Thoracic aorta (tissue), 2 donors: ENCODE data around the gene XRRA1. TPM values are rescaled to one million over a fixed set of nuclear protein-coding genes. Genes with fewer than 3 reads are reported as not detected.

Experiments used
- ATAC-seq: fragments of 150-250 bp; one replicate; pipeline ENCODE4 v1.8.0; 2017; ENCODE audit warnings: low read depth; ENCODE audit not compliant: insufficient number of reproducible peaks, low FRiP score
- DNase-seq: peaks from one replicate; pipeline ENCODE4 v3.0.0-alpha.2; 2020; ENCODE audit warnings: low spot score
- H3K27ac ChIP-seq, 2 donors: fragments of 200-600 bp; sonication (generic); 1 replicate in 1 of 2; 2 replicates in 1 of 2; pipeline ENCODE4 v1.5.1; 2016; ENCODE audit warnings: mild to moderate bottlenecking in 2 of 2, moderate library complexity in 2 of 2
- H3K27me3 ChIP-seq: fragments of 200-600 bp; sonication (generic); replicated peaks from 2 replicates; pipeline ENCODE4 v1.6.0; 2016; ENCODE audit warnings: mild to moderate bottlenecking; ENCODE audit not compliant: insufficient read depth
- H3K36me3 ChIP-seq: fragments of 200-600 bp; sonication (generic); one replicate; pipeline ENCODE4 v1.5.1; 2016
- H3K4me1 ChIP-seq, 2 donors: fragments of 200-600 bp; sonication (generic); 1 replicate in 1 of 2; 2 replicates in 1 of 2; pipeline versions ENCODE4 v1.5.1 to v1.6.0; 2016; ENCODE audit warnings: low read depth in 2 of 2, mild to moderate bottlenecking in 1 of 2; ENCODE audit not compliant: control insufficient read depth in 1 of 2
- H3K4me3 ChIP-seq: fragments of 200-600 bp; sonication (generic); 2 replicates; pipeline ENCODE4 v1.5.1; 2016; ENCODE audit warnings: mild to moderate bottlenecking
- H3K9me3 ChIP-seq: fragments of 200-600 bp; sonication (generic); 2 replicates; pipeline ENCODE4 v1.5.1; 2016
- total RNA-seq, 2 donors: library from RNA; depleted of rRNA; stranded (reverse); fragments of >200 nt; gene quantifications; one replicate each; pipeline versions ENCODE4 v1.1.0 to v1.2.3, GENCODE V29; 2016
- TF ChIP-seq, protein P1 (sequence below): fragments of 200-600 bp; sonication (generic); IDR thresholded peaks from one replicate; pipeline ENCODE4 v1.5.1; 2019; ENCODE audit warnings: antibody characterized with exemption

The XRRA1 gene
- total RNA-seq, 2 donors from 2014 or later: 13.1 to 106 TPM

DNA sequence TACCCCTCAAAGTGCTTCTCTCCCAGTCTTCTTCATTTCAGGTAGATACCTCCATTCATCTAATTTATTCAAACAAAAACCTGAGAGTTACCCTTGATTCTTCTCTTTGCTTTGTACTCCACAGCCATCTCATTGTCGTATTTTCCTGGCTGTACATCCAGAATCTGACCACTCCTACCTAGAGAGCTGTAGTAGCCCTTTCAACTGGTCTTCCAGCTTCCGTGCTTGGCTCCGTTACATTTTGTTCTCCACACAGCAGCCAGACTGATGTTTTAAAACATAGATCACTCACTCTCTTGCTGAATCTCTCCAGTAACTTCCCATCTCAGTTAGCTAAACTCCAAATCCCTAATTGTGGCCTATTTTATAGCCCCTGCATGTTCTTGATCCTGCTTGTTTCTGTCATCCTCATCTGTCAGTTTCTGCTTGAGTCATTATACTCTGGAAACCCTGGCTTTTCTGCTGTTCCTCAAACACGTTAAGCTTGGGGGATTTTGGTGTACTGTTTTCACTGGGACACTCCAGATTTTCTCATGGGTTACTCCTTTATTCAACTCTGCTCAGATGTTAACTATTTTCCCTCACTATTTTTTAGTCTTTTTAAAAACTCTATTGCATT, 7.6 kb upstream of the XRRA1 start:
- TF ChIP-seq, protein P1, sequence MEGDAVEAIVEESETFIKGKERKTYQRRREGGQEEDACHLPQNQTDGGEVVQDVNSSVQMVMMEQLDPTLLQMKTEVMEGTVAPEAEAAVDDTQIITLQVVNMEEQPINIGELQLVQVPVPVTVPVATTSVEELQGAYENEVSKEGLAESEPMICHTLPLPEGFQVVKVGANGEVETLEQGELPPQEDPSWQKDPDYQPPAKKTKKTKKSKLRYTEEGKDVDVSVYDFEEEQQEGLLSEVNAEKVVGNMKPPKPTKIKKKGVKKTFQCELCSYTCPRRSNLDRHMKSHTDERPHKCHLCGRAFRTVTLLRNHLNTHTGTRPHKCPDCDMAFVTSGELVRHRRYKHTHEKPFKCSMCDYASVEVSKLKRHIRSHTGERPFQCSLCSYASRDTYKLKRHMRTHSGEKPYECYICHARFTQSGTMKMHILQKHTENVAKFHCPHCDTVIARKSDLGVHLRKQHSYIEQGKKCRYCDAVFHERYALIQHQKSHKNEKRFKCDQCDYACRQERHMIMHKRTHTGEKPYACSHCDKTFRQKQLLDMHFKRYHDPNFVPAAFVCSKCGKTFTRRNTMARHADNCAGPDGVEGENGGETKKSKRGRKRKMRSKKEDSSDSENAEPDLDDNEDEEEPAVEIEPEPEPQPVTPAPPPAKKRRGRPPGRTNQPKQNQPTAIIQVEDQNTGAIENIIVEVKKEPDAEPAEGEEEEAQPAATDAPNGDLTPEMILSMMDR: no peak
- Histone ChIP-seq H3K36me3 (peaks cover 2% of the 10 kb centered on the region), H3K9me3 (no peaks in the 10 kb centered on the region), H3K4me3 (no peak overlapping the region), H3K27ac (no peak overlapping the region), H3K4me1 (peaks cover 15 to 63% of the 10 kb centered on the region in 2 donors), H3K27me3 (no peaks in the 10 kb centered on the region)
- DNase-seq (no peak), ATAC-seq (no peak)

DNA sequence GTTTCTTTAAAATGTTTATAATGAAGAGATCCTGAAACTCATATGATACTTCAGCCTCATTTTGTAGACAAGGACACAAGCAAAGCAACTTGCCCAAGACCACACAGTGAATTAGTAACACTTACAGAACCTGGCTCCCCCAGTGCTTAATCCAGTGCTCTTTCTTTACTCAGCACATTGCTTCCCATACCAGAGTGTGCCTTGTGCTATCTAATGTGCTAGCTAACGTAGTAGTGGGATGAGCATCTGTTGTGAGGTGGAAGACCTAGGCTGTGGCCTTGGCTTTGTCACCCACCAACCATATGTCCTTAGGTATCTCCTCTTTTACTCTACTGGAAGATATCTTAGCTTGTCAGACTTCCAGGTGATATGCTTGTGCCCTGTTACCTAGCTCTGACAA, 5.3 kb upstream of the XRRA1 start:
- Histone ChIP-seq H3K4me1 (peaks cover 16 to 58% of the 10 kb centered on the region in 2 donors), H3K9me3 (no peaks in the 10 kb centered on the region), H3K27ac (no peak overlapping the region), H3K4me3 (no peak overlapping the region), H3K36me3 (peaks cover 2% of the 10 kb centered on the region), H3K27me3 (no peaks in the 10 kb centered on the region)
- no peak for DNase-seq
- ATAC-seq: no peak
- TF ChIP-seq, protein P1: no peak

DNA sequence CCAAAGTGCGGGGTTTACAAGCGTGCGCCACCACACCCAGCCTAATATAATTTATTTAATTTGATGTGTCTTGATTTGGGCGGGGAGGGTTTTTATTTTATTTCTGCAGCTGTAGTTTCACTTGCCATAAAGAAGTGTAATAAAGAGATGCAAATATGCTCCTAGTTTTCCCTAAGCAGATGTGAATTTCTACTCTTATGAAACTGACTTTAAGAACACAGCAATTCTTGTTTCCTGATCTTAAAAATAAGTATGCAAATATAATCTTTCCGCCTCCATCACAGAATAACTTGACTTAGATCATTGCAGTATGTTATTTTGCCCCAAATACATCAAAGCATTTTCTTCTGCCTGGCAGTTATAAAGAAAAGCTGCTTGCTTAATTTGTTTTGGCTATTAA, 4.6 kb upstream of the XRRA1 start:
- H3K27ac ChIP-seq: no peak overlapping the region
- H3K4me3 ChIP-seq: no peak overlapping the region
- peaks cover 2% of the 10 kb centered on the region for H3K36me3 ChIP-seq
- DNase-seq: no peak
- TF ChIP-seq, protein P1: no peak
- no peak for ATAC-seq
- H3K27me3 ChIP-seq: no peaks in the 10 kb centered on the region
- peaks cover 16 to 50% of the 10 kb centered on the region in 2 donors for H3K4me1 ChIP-seq
- H3K9me3 ChIP-seq: no peaks in the 10 kb centered on the region

DNA sequence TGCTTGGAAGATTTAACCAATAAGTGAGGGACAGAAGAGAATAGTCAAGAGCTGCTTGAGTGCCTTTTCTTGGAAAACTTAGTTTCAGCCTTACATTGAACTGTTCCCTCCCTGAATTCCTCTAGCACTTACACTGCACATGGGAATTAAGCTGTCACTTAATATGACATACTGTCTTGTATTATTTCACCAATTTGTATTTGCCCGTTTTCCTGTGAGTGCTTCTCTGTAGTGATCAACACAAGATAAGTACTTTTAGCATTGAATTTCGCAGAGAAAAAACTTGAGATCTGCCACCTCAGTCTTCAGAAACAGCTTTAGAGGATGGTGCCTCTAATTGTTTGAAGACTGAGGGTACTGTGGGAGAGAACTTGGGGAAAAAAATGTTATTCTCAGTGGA, 3.9 kb upstream of the XRRA1 start:
- no peak overlapping the region for H3K27ac ChIP-seq
- no peak for DNase-seq
- no peak overlapping the region for H3K4me3 ChIP-seq
- H3K4me1 ChIP-seq: peaks cover 16 to 49% of the 10 kb centered on the region in 2 donors
- H3K9me3 ChIP-seq: no peaks in the 10 kb centered on the region
- peaks cover 2% of the 10 kb centered on the region for H3K36me3 ChIP-seq
- ATAC-seq: no peak
- TF ChIP-seq, protein P1: no peak
- H3K27me3 ChIP-seq: no peaks in the 10 kb centered on the region

DNA sequence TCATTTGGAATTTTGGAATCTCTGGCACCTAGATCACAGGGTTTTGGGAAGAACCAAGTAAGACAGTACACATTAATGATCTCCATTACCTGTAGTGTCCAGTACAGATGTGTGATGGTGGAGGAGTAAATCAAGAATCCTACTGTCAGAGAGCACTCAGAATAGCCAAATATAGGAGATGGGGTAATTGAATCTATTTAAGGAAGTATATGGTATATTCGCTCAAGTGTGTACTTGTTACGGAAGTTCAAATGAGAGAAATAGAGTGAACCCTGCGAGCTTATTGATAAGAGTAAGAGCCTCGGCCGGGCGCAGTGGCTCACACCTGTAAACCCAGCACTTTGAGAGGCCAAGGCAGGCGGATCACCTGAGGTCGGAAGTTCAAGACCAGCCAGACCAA, 2.3 kb upstream of the XRRA1 start:
- Histone ChIP-seq H3K36me3 (peaks cover 2% of the 10 kb centered on the region), H3K27ac (no peak overlapping the region), H3K27me3 (no peaks in the 10 kb centered on the region), H3K9me3 (no peaks in the 10 kb centered on the region), H3K4me3 (no peak overlapping the region), H3K4me1 (peaks cover 7 to 36% of the 10 kb centered on the region in 2 donors)
- TF ChIP-seq, protein P1: no peak
- no peak for ATAC-seq
- DNase-seq: no peak
